Globus pallidus (tissue), 1 donor: ENCODE results near the gene TAF11L2.
"Not testable (repeated sequence)": the region's sequence is repeated elsewhere in the genome, so short reads cannot be mapped to it uniquely, and the experiment has no call there.

ENCODE experiments used
- DNase-seq: peaks from one replicate; pipeline ENCODE4 v3.0.0-alpha.2; 2015; ENCODE audit warnings: low spot score

The TAF11L2 gene

GRCh38 chr5:17497931-17498330, at the start of gene TAF11L2:
Gene TAF11L2, plus strand, starts transcription at chr5:17498231.
- DNase-seq: not testable (repeated sequence)

DNA sequence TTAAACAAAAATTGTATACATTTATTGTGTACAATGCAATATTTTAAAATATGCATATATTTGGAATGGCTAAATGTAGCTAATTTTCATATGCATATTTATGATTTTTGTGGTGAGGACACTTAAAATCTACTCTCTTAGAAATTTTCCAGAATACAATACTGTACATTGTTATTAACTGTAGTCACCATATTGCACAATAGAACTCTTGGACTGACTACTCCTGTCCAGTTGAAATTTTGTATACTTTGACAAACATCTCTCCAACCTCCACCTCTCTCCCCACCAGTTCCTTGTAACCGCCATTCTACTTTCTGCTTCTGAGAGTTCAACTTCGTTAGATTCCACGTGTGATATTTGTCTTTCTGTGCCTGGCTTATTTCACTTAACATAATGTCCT, 49.2 kb upstream of the TAF11L2 start:
- DNase-seq: no peak

GRCh38 chr5:17452936-17453335, 45.1 kb upstream of the TAF11L2 start:
- no peak for DNase-seq

DNA sequence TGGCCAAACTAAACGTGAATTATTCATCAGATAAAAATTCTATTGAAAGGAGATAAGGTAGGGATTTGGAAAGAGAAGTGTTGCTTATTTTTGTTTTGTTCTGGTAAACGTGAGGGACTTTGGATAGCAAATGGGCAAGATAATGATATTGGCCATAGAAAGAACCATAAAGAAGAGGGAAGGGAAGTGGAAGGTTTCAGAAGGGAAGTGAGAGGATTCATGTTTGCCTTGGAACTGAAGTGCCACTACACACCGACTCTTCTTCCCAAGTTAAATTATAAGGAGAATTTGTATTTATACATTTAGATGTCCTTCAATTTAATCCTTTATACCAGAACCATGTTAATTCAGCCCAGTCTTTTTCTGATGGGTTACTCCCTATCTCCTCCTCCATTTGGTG, 42.1 kb upstream of the TAF11L2 start:
- DNase-seq: peak; percentile 11

- no peak for DNase-seq
These were observed 36.2 kb upstream of the TAF11L2 start for GRCh38 chr5:17461793-17462192.

- DNase-seq: no peak
These were observed 34.4 kb upstream of the TAF11L2 start for GRCh38 chr5:17463653-17464052.

DNA sequence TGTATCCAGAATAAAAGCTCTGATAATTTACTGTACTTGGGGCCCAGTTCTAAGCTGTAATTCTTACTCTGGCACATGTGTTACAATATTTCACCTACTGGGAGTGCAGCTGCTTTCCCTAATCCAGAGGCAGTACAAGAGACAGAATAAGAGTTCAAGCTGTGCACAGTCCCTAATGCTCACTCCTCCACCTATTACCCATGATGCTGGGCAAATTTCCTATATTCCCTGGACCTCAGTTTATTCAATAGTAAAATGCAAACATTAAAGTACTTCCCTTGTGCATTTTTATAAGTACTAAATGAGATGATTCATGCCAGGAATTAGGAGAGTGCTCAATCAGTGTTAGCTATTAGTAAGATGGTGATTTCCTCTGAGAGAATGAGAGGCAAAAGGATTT, 28.0 kb upstream of the TAF11L2 start:
- DNase-seq: no peak

DNA sequence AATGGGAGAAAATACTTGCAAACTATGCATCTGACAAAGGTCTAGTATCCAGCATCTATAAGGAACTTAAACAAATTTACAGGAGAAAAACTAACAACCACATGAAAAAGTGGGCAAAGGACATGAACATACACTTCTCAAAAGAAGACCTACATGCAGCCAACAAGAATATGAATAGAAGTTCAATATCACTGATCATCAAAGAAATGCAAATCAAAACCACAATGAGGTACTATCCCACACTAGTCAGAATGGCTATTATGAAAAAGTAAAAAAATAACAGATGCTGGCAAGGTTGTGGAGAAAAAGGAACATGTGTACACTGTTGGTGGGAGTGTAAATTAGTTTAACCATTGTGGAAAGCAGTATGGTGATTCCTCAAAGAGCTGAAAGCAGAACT, 23.0 kb upstream of the TAF11L2 start:
- DNase-seq: not testable (repeated sequence)

- no peak for DNase-seq
These were observed 21.0 kb upstream of the TAF11L2 start for GRCh38 chr5:17477043-17477442.

- no peak for DNase-seq
These were observed 20.3 kb upstream of the TAF11L2 start for GRCh38 chr5:17477573-17478265.

- DNase-seq: no peak
These were observed 16.7 kb upstream of the TAF11L2 start for GRCh38 chr5:17481378-17481777.

DNA sequence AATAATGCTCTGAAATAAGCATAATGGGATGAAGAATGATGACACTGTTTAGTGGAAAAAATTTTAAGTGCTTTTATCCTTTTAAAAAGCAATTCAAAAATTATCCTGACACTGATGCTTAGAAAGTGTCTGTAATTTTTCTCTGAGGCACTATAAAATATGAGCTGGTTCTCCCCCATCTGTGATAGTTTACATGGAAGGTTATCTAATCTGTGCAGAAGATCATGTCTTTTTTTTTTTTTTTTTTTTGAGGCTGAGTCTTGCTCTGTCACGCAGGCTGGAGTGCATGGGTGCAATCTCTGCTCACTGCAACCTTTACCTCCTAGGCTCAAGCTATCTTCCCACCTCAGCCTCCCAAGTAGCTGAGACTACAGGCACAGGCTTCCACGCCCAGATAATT, 15.2 kb upstream of the TAF11L2 start:
- no peak for DNase-seq

DNA sequence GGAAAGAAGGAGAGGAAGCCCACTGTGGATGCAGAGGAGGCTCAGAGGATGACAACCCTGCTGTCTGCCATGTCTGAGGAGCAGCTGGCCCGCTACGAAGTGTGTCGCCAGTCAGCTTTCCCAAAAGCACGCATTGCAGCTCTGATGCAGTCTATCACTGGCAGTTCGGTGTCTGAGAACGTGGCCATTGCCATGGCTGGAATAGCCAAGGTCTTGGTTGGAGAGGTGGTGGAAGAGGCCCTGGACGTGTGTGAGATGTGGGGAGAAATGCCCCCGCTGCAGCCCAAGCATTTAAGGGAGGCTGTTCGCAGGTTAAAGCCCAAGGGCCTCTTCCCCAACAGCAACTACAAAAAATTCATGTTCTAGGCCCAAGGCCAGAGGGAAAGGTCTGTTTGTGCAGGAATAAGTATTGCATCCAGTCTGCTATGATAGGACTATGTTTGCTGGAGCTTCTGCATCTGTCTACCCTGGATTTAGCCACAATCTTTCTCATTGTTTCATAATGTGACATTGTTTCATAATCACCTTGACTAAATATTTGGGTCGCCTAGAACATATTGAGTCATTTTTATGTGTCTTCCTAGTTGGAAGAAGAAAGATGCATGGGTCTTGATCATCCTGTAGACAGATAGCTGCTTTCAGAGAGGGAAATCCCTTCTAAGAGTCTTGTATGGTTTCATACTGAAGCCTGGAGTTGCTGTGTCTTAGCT, 11.4 kb upstream of the TAF11L2 start:
- DNase-seq: not testable (repeated sequence)

DNA sequence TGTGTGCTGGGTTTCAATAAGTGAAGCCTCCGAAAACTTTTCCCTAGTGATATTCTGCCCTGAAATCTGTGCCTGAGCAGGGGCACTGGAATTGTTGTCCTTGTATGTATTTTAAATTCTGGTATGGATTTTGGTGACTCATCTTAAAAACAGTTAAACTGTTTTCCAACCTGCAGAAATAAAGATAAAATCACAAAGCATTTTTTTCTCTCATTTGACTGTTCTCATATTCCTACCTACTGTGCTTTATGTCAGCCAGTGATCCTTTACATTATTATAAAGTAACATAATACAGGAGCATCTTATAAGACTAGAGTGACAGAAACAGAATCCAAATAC, 10.9 kb upstream of the TAF11L2 start:
- no peak for DNase-seq

GRCh38 chr5:17491257-17491656, 6.8 kb upstream of the TAF11L2 start:
- not testable (repeated sequence) for DNase-seq

GRCh38 chr5:17492770-17493169, 5.3 kb upstream of the TAF11L2 start:
- no peak for DNase-seq

DNA sequence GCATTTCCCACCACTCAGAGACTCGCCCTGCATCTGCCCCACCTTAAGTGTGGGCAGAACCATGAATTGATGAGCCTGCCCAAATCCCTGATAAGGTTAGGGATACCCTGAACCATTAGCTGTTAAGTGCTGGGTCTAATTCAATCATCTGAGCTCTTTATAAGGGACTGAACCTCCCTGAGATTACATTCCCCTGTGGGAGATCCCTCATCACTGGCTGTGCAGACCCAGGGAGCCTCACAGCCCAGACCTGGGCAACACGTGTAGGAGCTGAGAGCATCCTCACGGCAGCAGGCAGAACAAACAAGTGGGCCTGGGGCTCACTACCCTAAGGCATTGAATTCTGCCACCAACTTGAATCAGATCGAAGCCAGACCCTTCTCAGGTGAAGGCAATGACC, 585 bp upstream of the TAF11L2 start:
- DNase-seq: no peak

- no peak for DNase-seq
These were observed 13.8 kb downstream of the TAF11L2 start for GRCh38 chr5:17511775-17512325.

DNA sequence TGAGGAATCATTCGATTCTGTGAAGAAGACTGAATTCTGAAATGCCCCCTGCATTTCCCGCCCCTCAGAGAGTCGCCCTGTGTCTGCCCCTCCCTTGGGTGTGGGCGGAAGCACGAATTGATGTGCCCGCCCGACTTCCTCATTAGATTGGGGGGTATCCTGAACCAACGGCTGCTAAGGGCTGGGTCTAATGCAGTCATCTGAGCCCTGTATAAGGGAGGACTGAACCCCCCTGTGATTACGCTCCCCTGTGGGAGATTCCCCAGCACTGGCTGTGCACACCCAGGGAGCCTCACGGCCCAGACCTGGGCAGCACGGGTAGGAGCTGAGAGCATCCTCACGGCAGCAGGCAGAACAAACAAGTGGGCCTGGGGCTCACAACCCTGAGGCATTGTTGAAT, 19.5 kb downstream of the TAF11L2 start:
- not testable (repeated sequence) for DNase-seq

GRCh38 chr5:17518067-17518466, 20.0 kb downstream of the TAF11L2 start, which contains the start of gene TAF11L3:
Gene TAF11L3, plus strand, starts transcription at chr5:17518367.
- not testable (repeated sequence) for DNase-seq

DNA sequence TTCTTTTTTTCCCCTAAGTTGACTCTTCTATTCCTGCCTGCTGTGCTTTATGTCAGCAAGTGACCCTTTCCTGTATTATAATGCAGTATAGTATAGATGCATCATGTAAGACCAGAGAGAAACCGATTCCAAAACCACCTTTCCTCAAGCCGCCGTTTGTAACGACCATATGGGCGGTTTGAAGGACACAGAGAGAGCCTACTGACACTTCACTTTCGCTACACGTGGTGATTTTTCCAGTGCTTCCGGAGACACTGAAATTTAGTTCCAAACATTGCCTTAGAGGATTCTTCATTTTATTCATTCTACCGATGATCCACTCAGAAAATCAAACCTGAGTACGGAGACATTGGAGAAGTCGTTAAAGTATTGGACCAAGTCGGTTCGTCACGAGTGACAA, 21.5 kb downstream of the TAF11L2 start:
- not testable (repeated sequence) for DNase-seq

DNA sequence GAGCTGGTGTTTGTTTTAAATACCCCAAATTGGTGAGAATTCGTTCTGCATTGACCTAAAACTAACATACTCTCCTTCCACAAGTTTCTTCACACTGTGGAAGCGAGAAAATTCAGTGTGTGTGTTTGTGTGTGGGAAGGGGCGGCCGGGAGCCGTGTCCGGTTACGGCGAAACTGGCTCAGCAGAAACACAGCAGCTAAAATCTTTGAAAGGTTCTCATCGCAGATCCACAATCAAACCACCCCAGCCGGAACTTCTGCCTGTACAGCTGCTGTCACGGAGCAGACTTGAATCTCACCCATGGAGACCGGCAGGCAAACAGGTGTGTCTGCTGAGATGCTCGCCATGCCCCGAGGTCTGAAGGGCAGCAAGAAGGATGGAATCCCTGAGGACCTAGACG, 23.5 kb downstream of the TAF11L2 start, which contains the start of gene TAF11L4:
Gene TAF11L4, plus strand, starts transcription at position 301 of the 400 bp plus-strand sequence.
- DNase-seq: not testable (repeated sequence)

DNA sequence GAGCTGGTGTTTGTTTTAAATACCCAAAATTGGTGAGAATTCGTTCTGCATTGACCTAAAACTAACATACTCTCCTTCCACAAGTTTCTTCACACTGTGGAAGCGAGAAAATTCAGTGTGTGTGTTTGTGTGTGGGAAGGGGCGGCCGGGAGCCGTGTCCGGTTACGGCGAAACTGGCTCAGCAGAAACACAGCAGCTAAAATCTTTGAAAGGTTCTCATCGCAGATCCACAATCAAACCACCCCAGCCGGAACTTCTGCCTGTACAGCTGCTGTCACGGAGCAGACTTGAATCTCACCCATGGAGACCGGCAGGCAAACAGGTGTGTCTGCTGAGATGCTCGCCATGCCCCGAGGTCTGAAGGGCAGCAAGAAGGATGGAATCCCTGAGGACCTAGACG, 26.9 kb downstream of the TAF11L2 start, which contains the start of gene TAF11L5:
Gene TAF11L5, plus strand, starts transcription at position 301 of the 400 bp plus-strand sequence.
- DNase-seq: not testable (repeated sequence)
